ENCODE data around the gene PEPD.
A peak's percentile ranks its signal among the peaks of the same experiment; 100 is the strongest.

PEPD gene

DNA sequence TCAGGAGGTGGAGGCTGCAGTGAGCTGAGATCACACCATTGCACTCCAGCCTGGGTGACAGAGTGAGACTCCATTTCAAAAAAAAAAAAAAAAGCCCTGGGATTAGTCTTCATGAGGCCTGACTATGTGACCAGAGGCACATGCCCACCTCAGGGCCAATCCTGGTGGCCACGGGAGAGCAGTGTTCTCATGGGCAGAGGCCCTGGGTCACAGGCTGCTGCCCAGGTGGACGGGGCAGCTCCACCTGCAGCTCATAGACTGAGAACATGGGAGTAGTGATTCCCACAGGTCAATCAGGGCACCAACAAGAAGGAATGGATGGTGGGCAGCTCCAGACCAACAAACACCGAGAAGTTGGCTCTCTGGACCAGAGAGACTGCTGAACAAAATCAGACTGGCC, 26.1 kb upstream of the PEPD start:
- TF ChIP-seq, protein P1, sequence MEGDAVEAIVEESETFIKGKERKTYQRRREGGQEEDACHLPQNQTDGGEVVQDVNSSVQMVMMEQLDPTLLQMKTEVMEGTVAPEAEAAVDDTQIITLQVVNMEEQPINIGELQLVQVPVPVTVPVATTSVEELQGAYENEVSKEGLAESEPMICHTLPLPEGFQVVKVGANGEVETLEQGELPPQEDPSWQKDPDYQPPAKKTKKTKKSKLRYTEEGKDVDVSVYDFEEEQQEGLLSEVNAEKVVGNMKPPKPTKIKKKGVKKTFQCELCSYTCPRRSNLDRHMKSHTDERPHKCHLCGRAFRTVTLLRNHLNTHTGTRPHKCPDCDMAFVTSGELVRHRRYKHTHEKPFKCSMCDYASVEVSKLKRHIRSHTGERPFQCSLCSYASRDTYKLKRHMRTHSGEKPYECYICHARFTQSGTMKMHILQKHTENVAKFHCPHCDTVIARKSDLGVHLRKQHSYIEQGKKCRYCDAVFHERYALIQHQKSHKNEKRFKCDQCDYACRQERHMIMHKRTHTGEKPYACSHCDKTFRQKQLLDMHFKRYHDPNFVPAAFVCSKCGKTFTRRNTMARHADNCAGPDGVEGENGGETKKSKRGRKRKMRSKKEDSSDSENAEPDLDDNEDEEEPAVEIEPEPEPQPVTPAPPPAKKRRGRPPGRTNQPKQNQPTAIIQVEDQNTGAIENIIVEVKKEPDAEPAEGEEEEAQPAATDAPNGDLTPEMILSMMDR (IDR thresholded peaks at IDR 0.05; ENCODE audit: low read length, missing control alignments) = no peak
- no peak overlapping the region for H3K4me3 ChIP-seq (replicated peaks; ENCODE audit: low read depth, low read length)
- DNase-seq (ENCODE audit: low read depth) = no peak

DNA sequence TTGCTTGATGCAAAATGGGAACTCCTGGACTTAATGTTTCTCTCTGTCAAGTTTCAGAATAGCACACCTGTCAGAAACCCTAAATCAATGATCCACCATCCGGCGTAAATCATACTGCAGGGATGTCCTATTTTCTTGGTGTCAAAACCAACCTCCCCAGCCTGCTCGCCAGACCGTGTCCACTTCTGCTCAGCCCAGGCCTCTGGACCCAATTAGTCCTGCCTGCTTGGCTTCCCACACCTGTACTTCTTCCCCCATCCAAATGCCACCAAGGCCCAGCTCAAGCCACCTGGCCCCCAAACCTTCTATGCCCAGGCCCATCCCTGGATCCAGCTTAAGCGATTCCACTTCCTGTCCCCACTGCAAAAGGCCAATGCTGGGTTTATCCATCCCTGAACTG, 25.1 kb upstream of the PEPD start:
- no peak for DNase-seq (ENCODE audit: low read depth)
- no peak overlapping the region for H3K4me3 ChIP-seq (replicated peaks; ENCODE audit: low read depth, low read length)
- TF ChIP-seq, protein P1 (IDR thresholded peaks at IDR 0.05; ENCODE audit: low read length, missing control alignments) = no peak

DNA sequence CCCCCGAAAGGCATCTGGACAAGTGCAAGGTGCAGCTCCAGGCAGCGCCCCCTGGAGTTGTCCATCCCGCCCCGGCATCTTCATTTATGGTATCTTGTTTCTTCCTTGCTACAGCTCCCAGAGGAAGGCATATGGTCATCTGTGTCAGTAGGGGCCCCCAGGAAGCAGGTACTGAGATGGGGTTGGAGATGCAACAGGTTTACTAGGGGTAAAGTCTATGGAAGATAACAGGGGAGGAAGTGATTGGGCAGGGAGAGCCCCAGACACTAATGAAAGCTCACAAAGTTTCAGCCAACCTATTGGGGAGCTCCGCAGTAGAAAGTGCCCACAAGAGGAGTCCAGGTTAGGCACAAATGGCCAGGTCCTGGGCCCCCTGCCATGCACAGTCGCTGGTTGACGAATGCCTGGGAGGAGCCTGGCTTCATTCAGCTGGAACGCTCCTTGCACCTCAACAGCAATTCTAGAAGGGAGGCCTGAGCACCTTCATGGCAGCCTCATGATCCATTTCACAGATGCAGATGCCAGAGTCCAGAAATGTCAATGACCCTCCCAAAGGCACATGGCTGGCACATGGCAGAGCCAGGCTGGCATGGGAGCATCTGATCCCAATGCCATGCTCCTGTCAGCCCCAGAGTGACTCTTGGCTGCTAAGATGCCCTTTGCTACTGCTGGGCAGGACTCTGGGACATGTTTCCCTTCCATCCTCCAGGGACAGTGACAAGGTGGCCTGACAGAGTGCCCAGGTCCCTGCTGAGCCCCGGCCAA, 23.8 kb upstream of the PEPD start:
- no peak for DNase-seq (ENCODE audit: low read depth)

DNA sequence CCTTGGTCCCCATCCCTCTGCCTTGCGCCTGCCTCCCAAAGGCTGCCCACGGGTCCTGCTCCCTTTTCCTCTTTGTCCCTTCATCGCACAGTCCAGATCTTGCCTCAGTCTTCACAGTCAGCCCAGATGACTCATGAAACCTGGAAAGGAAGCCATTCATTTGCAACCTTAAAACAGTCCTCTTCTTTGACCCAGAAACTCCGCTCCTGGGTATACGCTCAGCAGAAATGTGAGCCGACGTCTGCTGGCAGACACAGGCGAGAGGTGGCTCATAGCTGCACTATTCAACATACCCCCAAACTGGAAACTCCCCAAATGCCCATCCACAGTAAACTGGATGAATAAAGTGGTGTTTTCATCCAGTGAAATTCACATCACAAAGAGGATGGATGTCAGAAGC, 13.6 kb upstream of the PEPD start:
- TF ChIP-seq, protein P1 (IDR thresholded peaks at IDR 0.05; ENCODE audit: low read length, missing control alignments) = no peak
- no peak overlapping the region for H3K4me3 ChIP-seq (replicated peaks; ENCODE audit: low read depth, low read length)
- DNase-seq (ENCODE audit: low read depth) = peak; percentile 7

More for the DNA sequence above, 23.8 kb upstream of the PEPD start:
- TF ChIP-seq, protein P1 (IDR thresholded peaks at IDR 0.05; ENCODE audit: low read length, missing control alignments) = no peak
- no peak overlapping the region for H3K4me3 ChIP-seq (replicated peaks; ENCODE audit: low read depth, low read length)

DNA sequence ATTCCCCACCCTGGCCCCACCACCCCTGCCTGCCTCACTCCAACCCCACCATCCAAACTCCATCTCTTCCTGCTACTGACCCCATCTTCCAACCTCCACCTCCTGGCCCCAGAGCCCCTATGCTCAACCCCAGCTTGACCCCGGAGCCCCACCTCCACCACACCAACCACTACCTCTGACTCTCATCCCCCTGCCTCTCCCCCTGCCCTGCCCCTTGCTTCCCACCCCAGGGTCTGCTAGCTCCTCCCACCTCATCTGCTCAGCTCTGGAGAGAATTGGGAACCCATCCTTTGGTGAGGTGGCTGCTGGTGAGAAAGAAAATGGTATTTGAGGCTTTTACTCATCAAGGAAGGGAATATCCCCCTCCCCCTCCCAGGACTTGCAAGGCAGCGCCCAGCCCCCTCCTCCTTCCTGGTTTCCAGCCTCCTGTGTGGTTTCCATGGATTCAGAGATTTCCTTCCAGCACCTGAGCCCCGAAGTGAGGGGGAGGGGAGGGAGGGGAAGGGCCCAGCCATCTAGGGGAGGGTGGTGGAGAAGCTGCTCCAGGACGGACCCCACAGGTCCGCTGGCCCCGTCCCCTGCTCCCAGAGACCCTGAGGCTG, 11.4 kb upstream of the PEPD start:
- TF ChIP-seq, protein P1 (IDR thresholded peaks at IDR 0.05; ENCODE audit: low read length, missing control alignments) = no peak
- DNase-seq (ENCODE audit: low read depth) = no peak

DNA sequence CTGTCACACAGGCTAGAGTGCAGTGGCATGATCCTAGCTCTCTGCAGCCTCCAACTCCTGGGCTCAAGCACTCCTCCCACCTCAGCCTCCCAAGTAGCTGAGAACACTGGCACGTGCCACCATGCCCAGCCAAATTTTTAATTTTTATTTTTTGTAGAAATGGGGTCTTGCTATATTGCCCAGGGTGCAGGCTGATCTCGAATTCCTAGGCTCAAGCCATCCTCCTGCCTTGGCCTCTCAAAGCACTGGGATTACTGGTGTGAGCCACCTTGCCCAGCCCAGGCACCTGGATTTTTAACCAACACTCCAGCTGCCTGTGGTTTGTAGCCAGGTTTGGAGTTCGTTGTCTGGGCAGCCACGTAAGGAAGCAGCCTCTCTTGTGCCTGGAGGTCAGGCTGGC, 9.3 kb upstream of the PEPD start:
- TF ChIP-seq, protein P1 (IDR thresholded peaks at IDR 0.05; ENCODE audit: low read length, missing control alignments) = no peak
- no peak overlapping the region for H3K4me3 ChIP-seq (replicated peaks; ENCODE audit: low read depth, low read length)
- DNase-seq (ENCODE audit: low read depth) = no peak

More for the DNA sequence above, 11.4 kb upstream of the PEPD start:
- no peak overlapping the region for H3K4me3 ChIP-seq (replicated peaks; ENCODE audit: low read depth, low read length)
